Stomach (tissue), 4 donors: ENCODE data around the gene CNBD2.

Experiments used
- CTCF ChIP-seq, 7 experiments: fragments of 450-650 bp in 4 of 7; fragments of 200-600 bp in 3 of 7; sonication (generic) in 3 of 7; IDR thresholded peaks; one replicate each; pipeline ENCODE4 v1.5.1; 2016 to 2019; ENCODE audit warnings: antibody characterized with exemption in 7 of 7, control low read depth in 2 of 7, mild to moderate bottlenecking in 1 of 7
- EP300 ChIP-seq: sonication (generic); formaldehyde crosslinking; IDR thresholded peaks from one replicate; pipeline ENCODE4 v1.6.1; 2017; ENCODE audit warnings: antibody characterized with exemption
- POLR2A ChIP-seq, 4 donors: fragments of 450-650 bp; IDR thresholded peaks; one replicate each; pipeline ENCODE4 v1.6.1; 2016; ENCODE audit warnings: antibody characterized with exemption in 4 of 4, control low read depth in 2 of 4, mild to moderate bottlenecking in 1 of 4, moderate library complexity in 1 of 4

DNA sequence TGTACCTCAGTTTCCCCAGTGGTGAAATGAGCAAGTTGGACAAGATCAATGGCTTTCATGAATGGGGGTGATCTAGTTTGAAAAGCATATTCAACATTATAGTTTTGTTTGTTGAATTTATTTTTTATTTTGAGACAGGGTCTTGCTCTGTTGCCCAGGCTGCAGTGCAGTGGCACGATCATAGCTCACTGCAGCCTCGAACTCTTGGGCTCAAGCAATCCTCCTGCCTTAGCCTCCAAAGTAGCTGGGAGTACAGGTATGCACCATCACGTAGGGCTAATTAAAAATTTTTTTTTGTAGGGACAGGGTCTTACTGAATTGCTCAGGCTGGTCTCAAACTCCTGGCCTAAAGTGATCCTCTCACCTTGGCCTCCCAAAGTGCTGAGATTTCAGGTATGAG is 63.4 kb downstream of the CNBD2 start:
- TF ChIP-seq CTCF (IDR thresholded peaks at IDR 0.05) (no peak), POLR2A (IDR thresholded peaks at IDR 0.05) (no peak), EP300 (no peak)
